Spinal cord (tissue), 10 donors: ENCODE data around the gene DPF3. TPM values are rescaled to one million over a fixed set of nuclear protein-coding genes. Genes with fewer than 3 reads are reported as not detected.

Experiments used
- DNase-seq, 6 donors: peaks; one replicate each; pipeline versions ENCODE4 v3.0.0 to v3.0.0-alpha.2; 2013 to 2015; ENCODE audit warnings: low spot score in 6 of 6, low read depth in 4 of 6
- H3K27ac ChIP-seq: one replicate; pipeline ENCODE4 v1.5.1; 2013; ENCODE audit warnings: low read depth, low read length, control low read depth
- H3K27me3 ChIP-seq: one replicate; pipeline ENCODE4 v1.6.1; 2013; ENCODE audit warnings: low read length; ENCODE audit not compliant: control insufficient read depth, insufficient read depth
- H3K36me3 ChIP-seq: one replicate; pipeline ENCODE4 v1.6.1; 2013; ENCODE audit warnings: low read length; ENCODE audit not compliant: control insufficient read depth, insufficient read depth
- H3K4me1 ChIP-seq: one replicate; pipeline ENCODE4 v1.6.1; 2013; ENCODE audit warnings: low read length; ENCODE audit not compliant: control insufficient read depth, insufficient read depth
- H3K4me3 ChIP-seq: one replicate; pipeline ENCODE4 v1.5.1; 2013; ENCODE audit warnings: low read depth, low read length, control low read depth
- H3K9me3 ChIP-seq: one replicate; pipeline ENCODE4 v1.6.1; 2013; ENCODE audit warnings: low read length; ENCODE audit not compliant: control insufficient read depth, insufficient read depth
- WGBS: methylation state at CpG from one replicate; pipeline ENCODE4 v1.1.5; 2013; ENCODE audit warnings: missing lambda C conversion rate; ENCODE audit not compliant: insufficient coverage; 5-methylcytosine and 5-hydroxymethylcytosine counted together
- polyA plus RNA-seq, 2 donors: library from polyadenylated mRNA; unstranded; fragments of 120-200 nt; gene quantifications; one replicate each; pipeline ENCODE4 v1.2.1, GENCODE V29; 2013; ENCODE audit not compliant: insufficient read length in 2 of 2
- total RNA-seq, 2 donors: library from RNA; depleted of rRNA in 1 of 2; stranded (reverse); fragments of 120-200 nt in 1 of 2; fragments of >200 nt in 1 of 2; gene quantifications; one replicate each; pipeline versions ENCODE4 v1.2.3 to v1.2.4, GENCODE V29; 2013 to 2014
- donor health status: healthy.

DPF3 gene
- total and polyA plus RNA-seq, 4 donors, result 9.6 to 14.5 (median 12.8) TPM

GRCh38 chr14:72774141-72774540 lies 119.8 kb downstream of the DPF3 start:
- H3K36me3 ChIP-seq, result peaks cover 3% of the 10 kb centered on the region
- 50% methylated on average over 1 of the region's 4 CpGs for WGBS
- no peak overlapping the region for H3K27ac ChIP-seq
- no peaks in the 10 kb centered on the region for H3K27me3 ChIP-seq
- no peak for DNase-seq
- H3K9me3 ChIP-seq, result no peaks in the 10 kb centered on the region
- peaks cover 12% of the 10 kb centered on the region for H3K4me1 ChIP-seq
- no peak overlapping the region for H3K4me3 ChIP-seq

- Histone ChIP-seq H3K36me3 (peaks cover 3% of the 10 kb centered on the region), H3K9me3 (peaks cover 11% of the 10 kb centered on the region), H3K4me3 (no peak overlapping the region), H3K27ac (no peak overlapping the region), H3K27me3 (no peaks in the 10 kb centered on the region), H3K4me1 (peaks cover 8% of the 10 kb centered on the region)
- 95% methylated on average over 7 of the region's 11 CpGs for WGBS
- DNase-seq, result no peak
Measured at GRCh38 chr14:72771561-72771960, 122.3 kb downstream of the DPF3 start.

GRCh38 chr14:72766296-72766695 lies 127.6 kb downstream of the DPF3 start:
- H3K36me3 ChIP-seq, result no peaks in the 10 kb centered on the region
- DNase-seq, result no peak
- WGBS, result 100% methylated on average over 3 of the region's 3 CpGs

GRCh38 chr14:72763892-72764291 lies 130.0 kb downstream of the DPF3 start:
- Histone ChIP-seq H3K4me3 (no peak overlapping the region), H3K4me1 (no peaks in the 10 kb centered on the region), H3K9me3 (peaks cover 19% of the 10 kb centered on the region), H3K27ac (no peak overlapping the region), H3K27me3 (no peaks in the 10 kb centered on the region), H3K36me3 (no peaks in the 10 kb centered on the region)
- DNase-seq, result no peak
- WGBS, result no CpG with 5 or more reads among the region's 1 CpG

More at GRCh38 chr14:72766296-72766695, 127.6 kb downstream of the DPF3 start:
- H3K4me3 ChIP-seq, result no peak overlapping the region
- no peaks in the 10 kb centered on the region for H3K27me3 ChIP-seq
- no peaks in the 10 kb centered on the region for H3K4me1 ChIP-seq
- H3K27ac ChIP-seq, result no peak overlapping the region
- peaks cover 11% of the 10 kb centered on the region for H3K9me3 ChIP-seq

- no peak for DNase-seq
- Histone ChIP-seq H3K4me1 (no peaks in the 10 kb centered on the region), H3K9me3 (peaks cover 9% of the 10 kb centered on the region), H3K27me3 (no peaks in the 10 kb centered on the region), H3K27ac (no peak overlapping the region), H3K36me3 (peaks cover 3% of the 10 kb centered on the region), H3K4me3 (no peak overlapping the region)
Measured at GRCh38 chr14:72759670-72760069, 134.2 kb downstream of the DPF3 start.

- Histone ChIP-seq H3K4me1 (no peaks in the 10 kb centered on the region), H3K9me3 (peaks cover 9% of the 10 kb centered on the region), H3K36me3 (peaks cover 3% of the 10 kb centered on the region), H3K4me3 (no peak overlapping the region), H3K27me3 (no peaks in the 10 kb centered on the region), H3K27ac (no peak overlapping the region)
- DNase-seq, result no peak
Measured at GRCh38 chr14:72758993-72759392, 134.9 kb downstream of the DPF3 start.

GRCh38 chr14:72758420-72758819 lies 135.5 kb downstream of the DPF3 start:
- WGBS, result 81% methylated on average over 4 of the region's 5 CpGs
- no peak overlapping the region for H3K27ac ChIP-seq
- no peak for DNase-seq

GRCh38 chr14:72756967-72757366 lies 136.9 kb downstream of the DPF3 start:
- H3K27me3 ChIP-seq, result no peaks in the 10 kb centered on the region
- H3K4me3 ChIP-seq, result no peak overlapping the region
- peaks cover 3% of the 10 kb centered on the region for H3K36me3 ChIP-seq
- peaks cover 9% of the 10 kb centered on the region for H3K9me3 ChIP-seq
- no peak overlapping the region for H3K27ac ChIP-seq
- WGBS, result 40% methylated on average over 1 of the region's 1 CpG
- H3K4me1 ChIP-seq, result no peaks in the 10 kb centered on the region
- no peak for DNase-seq

More at GRCh38 chr14:72758420-72758819, 135.5 kb downstream of the DPF3 start:
- H3K36me3 ChIP-seq, result peaks cover 3% of the 10 kb centered on the region
- peaks cover 9% of the 10 kb centered on the region for H3K9me3 ChIP-seq
- no peaks in the 10 kb centered on the region for H3K27me3 ChIP-seq
- no peak overlapping the region for H3K4me3 ChIP-seq
- no peaks in the 10 kb centered on the region for H3K4me1 ChIP-seq

GRCh38 chr14:72755766-72756165 lies 138.1 kb downstream of the DPF3 start:
- Histone ChIP-seq H3K27ac (no peak overlapping the region), H3K27me3 (no peaks in the 10 kb centered on the region), H3K36me3 (peaks cover 3% of the 10 kb centered on the region), H3K4me1 (no peaks in the 10 kb centered on the region), H3K9me3 (peaks cover 9% of the 10 kb centered on the region), H3K4me3 (no peak overlapping the region)
- no peak for DNase-seq
- WGBS, result 65% methylated on average over 2 of the region's 3 CpGs

GRCh38 chr14:72754949-72755348 lies 139.0 kb downstream of the DPF3 start:
- no peak for DNase-seq
- no peak overlapping the region for H3K4me3 ChIP-seq
- no peaks in the 10 kb centered on the region for H3K4me1 ChIP-seq
- H3K9me3 ChIP-seq, result peaks cover 2% of the 10 kb centered on the region
- H3K27me3 ChIP-seq, result no peaks in the 10 kb centered on the region
- WGBS, result 91% methylated on average over 4 of the region's 4 CpGs
- peaks cover 3% of the 10 kb centered on the region for H3K36me3 ChIP-seq
- H3K27ac ChIP-seq, result no peak overlapping the region
